Thyroid gland (tissue), 4 donors: ENCODE results near the gene NFATC2.

Source experiments
- CTCF ChIP-seq, 6 experiments: fragments of 200-600 bp in 3 of 6; fragments of 450-650 bp in 3 of 6; sonication (generic) in 3 of 6; IDR thresholded peaks; one replicate each; pipeline ENCODE4 v1.5.1; 2016 to 2019; ENCODE audit warnings: antibody characterized with exemption in 6 of 6, mild to moderate bottlenecking in 2 of 6, inconsistent platforms in 1 of 6, moderate library complexity in 1 of 6
- POLR2A ChIP-seq, 2 donors: fragments of 450-650 bp; IDR thresholded peaks; one replicate each; pipeline ENCODE4 v1.6.1; 2017; ENCODE audit warnings: antibody characterized with exemption in 2 of 2, mild to moderate bottlenecking in 2 of 2, moderate library complexity in 1 of 2

GRCh38 chr20:51493346-51493791, 49.1 kb downstream of the NFATC2 start:
- no peak for TF ChIP-seq CTCF (IDR thresholded peaks at IDR 0.05)
- no peak for TF ChIP-seq POLR2A (IDR thresholded peaks at IDR 0.05)
